NB4 (cell line): ENCODE data around the gene IL10RB.

ENCODE experiments used
- DNase-seq: peaks from one replicate; pipeline ENCODE4 v3.0.0; 2010; ENCODE audit warnings: low read depth
- H3K4me3 ChIP-seq: one replicate; pipeline ENCODE4 v1.5.1; 2011; ENCODE audit warnings: mild to moderate bottlenecking, low read depth, low read length, moderate library complexity
- MYC ChIP-seq: IDR thresholded peaks from 2 replicates; pipeline ENCODE4 v1.6.1; 2011; ENCODE audit warnings: low read depth, low read length
- POLR2A ChIP-seq: IDR thresholded peaks from 2 replicates; pipeline ENCODE4 v1.6.1; 2011; ENCODE audit warnings: mild to moderate bottlenecking; ENCODE audit not compliant: insufficient read length; ENCODE audit errors: extremely low read depth
- TF ChIP-seq, protein P1 (sequence below): IDR thresholded peaks from one replicate; pipeline ENCODE4 v1.5.1; 2012; ENCODE audit warnings: low read depth, low read length
- TF ChIP-seq, protein P2 (sequence below): IDR thresholded peaks from 2 replicates; pipeline ENCODE4 v1.6.1; 2011; ENCODE audit warnings: low read depth, low read length

The IL10RB gene

DNA sequence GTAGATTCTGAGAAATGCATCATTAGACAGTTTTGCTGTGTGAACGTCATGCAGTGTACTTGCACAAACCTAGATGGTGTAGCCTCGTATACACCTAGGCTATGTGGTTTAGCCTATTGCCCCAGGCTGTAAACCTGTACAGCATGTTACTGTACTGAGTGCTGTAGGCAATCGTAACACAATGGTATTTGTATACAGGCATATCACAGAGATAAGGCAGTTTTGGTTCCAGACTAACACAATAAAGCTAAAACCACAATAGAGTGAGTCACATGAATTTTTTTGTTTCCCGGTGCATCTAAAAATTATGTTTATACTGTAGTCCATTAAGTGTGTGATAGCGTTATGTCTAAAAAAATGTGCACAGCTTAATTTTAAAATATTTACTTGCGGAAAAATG is 6.9 kb downstream of the IL10RB start:
- TF ChIP-seq, protein P1, sequence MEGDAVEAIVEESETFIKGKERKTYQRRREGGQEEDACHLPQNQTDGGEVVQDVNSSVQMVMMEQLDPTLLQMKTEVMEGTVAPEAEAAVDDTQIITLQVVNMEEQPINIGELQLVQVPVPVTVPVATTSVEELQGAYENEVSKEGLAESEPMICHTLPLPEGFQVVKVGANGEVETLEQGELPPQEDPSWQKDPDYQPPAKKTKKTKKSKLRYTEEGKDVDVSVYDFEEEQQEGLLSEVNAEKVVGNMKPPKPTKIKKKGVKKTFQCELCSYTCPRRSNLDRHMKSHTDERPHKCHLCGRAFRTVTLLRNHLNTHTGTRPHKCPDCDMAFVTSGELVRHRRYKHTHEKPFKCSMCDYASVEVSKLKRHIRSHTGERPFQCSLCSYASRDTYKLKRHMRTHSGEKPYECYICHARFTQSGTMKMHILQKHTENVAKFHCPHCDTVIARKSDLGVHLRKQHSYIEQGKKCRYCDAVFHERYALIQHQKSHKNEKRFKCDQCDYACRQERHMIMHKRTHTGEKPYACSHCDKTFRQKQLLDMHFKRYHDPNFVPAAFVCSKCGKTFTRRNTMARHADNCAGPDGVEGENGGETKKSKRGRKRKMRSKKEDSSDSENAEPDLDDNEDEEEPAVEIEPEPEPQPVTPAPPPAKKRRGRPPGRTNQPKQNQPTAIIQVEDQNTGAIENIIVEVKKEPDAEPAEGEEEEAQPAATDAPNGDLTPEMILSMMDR, result no peak
- TF ChIP-seq POLR2A (no peak), MYC (no peak)
- TF ChIP-seq, protein P2, sequence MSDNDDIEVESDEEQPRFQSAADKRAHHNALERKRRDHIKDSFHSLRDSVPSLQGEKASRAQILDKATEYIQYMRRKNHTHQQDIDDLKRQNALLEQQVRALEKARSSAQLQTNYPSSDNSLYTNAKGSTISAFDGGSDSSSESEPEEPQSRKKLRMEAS, result no peak
- DNase-seq, result no peak
- no peak overlapping the region for H3K4me3 ChIP-seq

DNA sequence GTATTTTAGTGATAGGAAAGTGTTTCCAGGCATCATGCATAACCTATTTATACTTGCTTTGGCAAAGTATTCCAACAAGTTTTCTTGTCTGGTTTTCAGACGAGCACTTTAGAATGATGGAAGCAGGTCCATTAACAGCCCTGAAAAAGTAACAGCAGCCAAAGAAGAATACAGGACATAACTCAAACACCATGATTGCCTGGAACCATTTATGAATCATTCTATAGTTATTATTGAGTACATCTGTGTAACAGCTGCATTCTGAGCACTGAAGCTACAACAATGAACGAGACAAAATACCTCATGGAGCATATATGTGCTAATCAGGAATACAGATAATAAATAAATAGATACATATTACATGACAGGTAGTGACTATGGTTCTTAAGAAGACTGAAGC is 12.6 kb downstream of the IL10RB start:
- TF ChIP-seq POLR2A (no peak), MYC (no peak)
- TF ChIP-seq, protein P2, result no peak
- TF ChIP-seq, protein P1, result no peak
- DNase-seq, result no peak
- H3K4me3 ChIP-seq, result no peak overlapping the region

DNA sequence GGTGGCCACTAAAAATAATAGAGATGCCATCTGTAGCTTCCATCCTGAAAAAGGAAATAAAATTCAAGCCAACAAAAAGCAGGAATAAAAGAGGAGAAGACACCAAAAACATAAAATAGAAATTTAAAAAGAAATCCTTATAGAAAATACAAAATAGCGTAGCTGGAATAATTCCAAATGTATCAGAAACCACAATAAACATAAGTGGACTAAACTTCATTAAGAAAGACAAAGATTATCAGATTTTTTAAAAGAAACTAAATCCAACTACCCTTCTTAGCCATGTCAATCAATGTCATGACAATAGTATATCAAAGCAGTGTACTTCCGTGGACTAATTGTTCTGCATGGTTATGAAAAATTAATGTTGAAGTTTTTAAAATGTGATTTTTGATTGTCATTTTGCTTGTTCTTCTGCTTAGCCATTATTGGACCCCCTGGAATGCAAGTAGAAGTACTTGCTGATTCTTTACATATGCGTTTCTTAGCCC is 13.2 kb downstream of the IL10RB start:
- TF ChIP-seq, protein P2, result no peak
- TF ChIP-seq, protein P1, result no peak
- TF ChIP-seq MYC (no peak), POLR2A (no peak)
- H3K4me3 ChIP-seq, result no peak overlapping the region
- DNase-seq, result no peak

DNA sequence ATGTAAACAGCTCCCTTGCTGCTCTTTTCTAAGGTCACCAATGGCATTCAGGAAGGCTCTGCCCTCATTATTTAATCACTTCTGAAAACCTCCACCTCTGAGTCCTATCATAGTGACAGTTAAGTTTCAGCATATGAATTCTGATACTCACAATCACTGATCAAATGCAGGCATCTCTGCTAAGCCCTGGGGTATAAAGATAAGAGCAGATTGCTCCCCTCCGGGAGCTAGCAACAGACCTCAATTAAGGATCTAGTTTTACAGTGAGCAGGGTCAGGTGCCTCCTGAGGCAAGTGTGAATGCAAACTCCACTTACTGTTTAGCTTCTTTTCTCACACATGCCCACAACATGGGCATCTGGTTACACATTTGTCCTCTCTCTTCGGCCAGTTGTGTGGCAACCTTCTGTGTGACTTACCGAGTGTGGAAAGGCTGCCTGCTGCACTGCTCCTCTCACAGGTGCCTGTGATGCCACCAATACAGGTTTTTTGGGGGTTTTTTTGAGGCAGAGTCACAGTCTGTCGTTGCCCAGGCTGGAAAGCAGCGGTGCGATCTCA is 15.0 kb downstream of the IL10RB start:
- DNase-seq, result no peak
- no peak for TF ChIP-seq MYC
- TF ChIP-seq, protein P2, result no peak
- no peak for TF ChIP-seq POLR2A
- TF ChIP-seq, protein P1, result no peak
- H3K4me3 ChIP-seq, result no peak overlapping the region

DNA sequence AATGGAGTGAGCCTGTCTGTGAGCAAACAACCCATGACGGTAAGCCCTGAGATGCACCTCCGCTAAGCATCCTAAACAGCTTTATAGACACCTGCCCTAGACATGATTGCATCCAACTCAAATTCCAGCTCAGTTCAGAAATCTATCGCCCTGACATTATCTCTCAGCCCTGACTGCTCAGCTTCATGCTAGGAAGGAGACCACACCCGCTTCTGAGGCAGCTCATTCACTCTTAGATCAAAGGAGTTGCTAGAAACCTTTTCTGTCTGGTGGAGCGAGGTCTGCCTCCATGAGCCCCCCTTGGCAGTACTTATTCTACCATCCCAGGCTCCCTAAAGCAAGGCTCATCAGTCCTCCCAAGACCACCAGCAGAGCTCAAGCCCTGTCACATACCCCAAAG is 17.0 kb downstream of the IL10RB start:
- TF ChIP-seq, protein P2, result no peak
- H3K4me3 ChIP-seq, result no peak overlapping the region
- DNase-seq, result no peak

DNA sequence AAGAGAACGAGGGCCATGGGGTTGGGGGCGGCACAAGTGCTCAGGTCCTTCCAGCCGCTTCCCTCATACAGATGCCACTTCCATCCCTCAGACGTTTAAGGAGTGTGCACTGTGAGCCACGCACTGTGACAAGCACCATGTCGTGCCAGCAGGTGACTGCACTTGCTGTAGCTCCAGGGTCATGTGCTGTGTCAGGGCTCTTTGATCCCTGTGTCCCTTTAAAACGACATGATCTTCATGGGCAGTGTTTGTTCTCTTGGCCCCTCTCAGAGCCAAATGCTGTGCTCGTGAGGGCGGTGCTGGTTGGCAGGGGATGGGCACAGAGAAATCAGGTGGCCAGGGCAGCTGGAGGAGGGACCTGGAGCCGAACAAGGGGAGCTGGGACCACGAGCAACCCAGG is 19.9 kb downstream of the IL10RB start:
- TF ChIP-seq, protein P2, result no peak
- TF ChIP-seq POLR2A, result no peak
- no peak overlapping the region for H3K4me3 ChIP-seq
- no peak for DNase-seq
